ENCODE data around the gene SUPT5H.

SUPT5H gene

GRCh38 chr19:39403331-39404312, 41.8 kb upstream of the SUPT5H start:
- H3K4me3 ChIP-seq (ENCODE audit: extremely low read depth, insufficient read depth, low read length, poor library complexity, severe bottlenecking), result peak overlapping the region; percentile 39
- peaks cover 48% of the 10 kb centered on the region for H3K4me1 ChIP-seq (ENCODE audit: control insufficient read depth, insufficient read depth, low read length, poor library complexity, severe bottlenecking)
- peak overlapping the region; percentile 100 for H3K27ac ChIP-seq (ENCODE audit: low read depth, low read length, severe bottlenecking)
- H3K9me3 ChIP-seq (ENCODE audit: control insufficient read depth, low read length), result no peaks in the 10 kb centered on the region
- H3K36me3 ChIP-seq (ENCODE audit: control insufficient read depth, insufficient read depth, low read length), result peaks cover 19% of the 10 kb centered on the region
- 0 to 1% methylated on average over 21 to 39 of the region's 43 CpGs for WGBS, 2 experiments (ENCODE audit: insufficient coverage in 2 of 2)

DNA sequence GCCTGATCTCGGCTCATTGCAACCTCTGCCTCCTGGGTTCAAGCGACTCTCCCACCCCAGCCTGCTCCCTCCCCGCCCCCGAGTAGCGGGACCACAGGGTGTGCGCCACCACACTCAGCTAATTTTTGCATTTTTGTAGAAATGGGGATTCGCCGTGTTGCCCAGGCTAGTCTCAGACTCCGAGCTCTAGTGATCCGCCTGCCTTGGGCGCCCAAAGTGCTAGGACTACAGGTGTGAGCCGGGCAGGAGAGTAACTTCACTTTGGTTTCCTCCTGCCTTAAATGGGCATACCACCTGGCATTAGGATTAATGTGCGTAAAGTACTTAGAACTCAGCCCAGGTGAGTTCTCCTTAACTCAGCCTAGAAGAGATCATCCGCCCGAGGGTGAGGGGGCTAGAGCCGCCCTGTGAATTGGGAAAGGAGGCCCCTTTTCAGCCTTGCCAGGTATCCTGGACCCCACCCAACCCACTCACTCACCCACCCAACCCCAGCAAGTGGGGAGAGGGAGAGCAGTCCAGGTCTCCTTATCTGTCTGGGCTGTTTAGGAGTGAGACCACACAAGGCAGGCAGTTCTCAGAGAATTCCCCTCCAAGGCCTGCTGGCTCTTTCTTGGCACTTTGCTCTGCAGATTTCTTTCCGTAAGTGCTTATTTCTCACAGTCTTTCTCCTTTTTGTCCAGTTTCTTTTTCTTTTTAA, 40.0 kb upstream of the SUPT5H start:
- H3K4me3 ChIP-seq (ENCODE audit: extremely low read depth, insufficient read depth, low read length, poor library complexity, severe bottlenecking), result no peak overlapping the region
- no peaks in the 10 kb centered on the region for H3K9me3 ChIP-seq (ENCODE audit: control insufficient read depth, low read length)
- 95% methylated on average over 10 to 11 of the region's 17 CpGs for WGBS, 2 experiments (ENCODE audit: insufficient coverage in 2 of 2)
- peaks cover 60% of the 10 kb centered on the region for H3K4me1 ChIP-seq (ENCODE audit: control insufficient read depth, insufficient read depth, low read length, poor library complexity, severe bottlenecking)
- peaks cover 13% of the 10 kb centered on the region for H3K36me3 ChIP-seq (ENCODE audit: control insufficient read depth, insufficient read depth, low read length)
- H3K27ac ChIP-seq (ENCODE audit: low read depth, low read length, severe bottlenecking), result no peak overlapping the region

DNA sequence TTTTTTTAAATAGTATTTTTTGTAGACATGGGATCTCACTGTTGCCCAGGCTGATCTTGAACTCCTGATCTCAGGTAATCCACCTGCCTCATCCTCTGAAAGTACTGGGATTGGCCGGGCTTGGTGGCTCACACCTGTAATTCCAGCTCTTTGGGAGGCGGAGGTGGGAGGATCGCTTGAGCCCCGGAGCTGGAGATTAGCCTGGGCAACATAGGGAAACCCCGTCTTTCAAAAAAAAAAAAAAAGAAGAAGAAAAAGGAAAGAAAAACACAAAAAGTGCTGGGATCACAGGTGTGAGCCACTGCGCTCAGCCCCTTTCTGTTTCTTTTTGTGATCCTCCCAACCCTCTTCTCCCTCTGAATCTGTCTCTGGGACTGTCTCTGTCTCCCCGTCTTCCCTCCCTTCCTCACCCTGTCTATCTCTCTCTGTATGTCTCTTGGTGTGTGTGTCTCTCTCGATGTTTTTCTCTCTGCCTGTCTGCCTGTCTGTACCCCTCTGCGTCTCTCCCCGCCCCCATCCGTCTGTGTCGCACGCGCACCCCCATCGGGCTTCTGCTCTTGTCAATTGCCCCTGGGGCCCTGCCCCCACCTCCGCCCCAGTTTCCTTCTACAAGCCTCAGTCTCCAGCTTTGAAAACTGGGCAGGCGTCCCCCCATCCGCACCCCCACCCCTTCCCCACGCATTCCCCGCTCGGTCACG, 39.3 kb upstream of the SUPT5H start:
- H3K4me3 ChIP-seq (ENCODE audit: extremely low read depth, insufficient read depth, low read length, poor library complexity, severe bottlenecking), result peak overlapping the region; percentile 89
- WGBS, 2 experiments (ENCODE audit: insufficient coverage in 2 of 2), result 33 to 58% methylated on average over 8 to 12 of the region's 22 CpGs
- H3K27ac ChIP-seq (ENCODE audit: low read depth, low read length, severe bottlenecking), result no peak overlapping the region
- H3K4me1 ChIP-seq (ENCODE audit: control insufficient read depth, insufficient read depth, low read length, poor library complexity, severe bottlenecking), result peaks cover 61% of the 10 kb centered on the region
- H3K9me3 ChIP-seq (ENCODE audit: control insufficient read depth, low read length), result no peaks in the 10 kb centered on the region
- peaks cover 13% of the 10 kb centered on the region for H3K36me3 ChIP-seq (ENCODE audit: control insufficient read depth, insufficient read depth, low read length)

GRCh38 chr19:39406656-39407409, 38.5 kb upstream of the SUPT5H start, which contains the start of gene ZFP36:
ZFP36 (plus strand) TSS chr19:39406847; CDS start chr19:39406905, 58 bp downstream.
- Histone ChIP-seq H3K4me3 (ENCODE audit: extremely low read depth, insufficient read depth, low read length, poor library complexity, severe bottlenecking) (peak within 1 kb of the TSS; percentile 89), H3K9me3 (ENCODE audit: control insufficient read depth, low read length) (no peaks in the 10 kb centered on the region), H3K36me3 (ENCODE audit: control insufficient read depth, insufficient read depth, low read length) (peaks cover 13% of the 10 kb centered on the region), H3K4me1 (ENCODE audit: control insufficient read depth, insufficient read depth, low read length, poor library complexity, severe bottlenecking) (peaks cover 59% of the 10 kb centered on the region), H3K27ac (ENCODE audit: low read depth, low read length, severe bottlenecking) (no peak within 1 kb of the TSS)
- 0 to 1% methylated on average over 40 to 47 of the region's 56 CpGs for WGBS, 2 experiments (ENCODE audit: insufficient coverage in 2 of 2)

GRCh38 chr19:39407410-39407659, 38.0 kb upstream of the SUPT5H start:
- H3K9me3 ChIP-seq (ENCODE audit: control insufficient read depth, low read length), result no peaks in the 10 kb centered on the region
- H3K27ac ChIP-seq (ENCODE audit: low read depth, low read length, severe bottlenecking), result no peak overlapping the region
- peak overlapping the region; percentile 89 for H3K4me3 ChIP-seq (ENCODE audit: extremely low read depth, insufficient read depth, low read length, poor library complexity, severe bottlenecking)
- H3K4me1 ChIP-seq (ENCODE audit: control insufficient read depth, insufficient read depth, low read length, poor library complexity, severe bottlenecking), result peaks cover 54% of the 10 kb centered on the region
- H3K36me3 ChIP-seq (ENCODE audit: control insufficient read depth, insufficient read depth, low read length), result peaks cover 13% of the 10 kb centered on the region
- 17 to 18% methylated on average over 14 of the region's 14 CpGs for WGBS, 2 experiments (ENCODE audit: insufficient coverage in 2 of 2)

DNA sequence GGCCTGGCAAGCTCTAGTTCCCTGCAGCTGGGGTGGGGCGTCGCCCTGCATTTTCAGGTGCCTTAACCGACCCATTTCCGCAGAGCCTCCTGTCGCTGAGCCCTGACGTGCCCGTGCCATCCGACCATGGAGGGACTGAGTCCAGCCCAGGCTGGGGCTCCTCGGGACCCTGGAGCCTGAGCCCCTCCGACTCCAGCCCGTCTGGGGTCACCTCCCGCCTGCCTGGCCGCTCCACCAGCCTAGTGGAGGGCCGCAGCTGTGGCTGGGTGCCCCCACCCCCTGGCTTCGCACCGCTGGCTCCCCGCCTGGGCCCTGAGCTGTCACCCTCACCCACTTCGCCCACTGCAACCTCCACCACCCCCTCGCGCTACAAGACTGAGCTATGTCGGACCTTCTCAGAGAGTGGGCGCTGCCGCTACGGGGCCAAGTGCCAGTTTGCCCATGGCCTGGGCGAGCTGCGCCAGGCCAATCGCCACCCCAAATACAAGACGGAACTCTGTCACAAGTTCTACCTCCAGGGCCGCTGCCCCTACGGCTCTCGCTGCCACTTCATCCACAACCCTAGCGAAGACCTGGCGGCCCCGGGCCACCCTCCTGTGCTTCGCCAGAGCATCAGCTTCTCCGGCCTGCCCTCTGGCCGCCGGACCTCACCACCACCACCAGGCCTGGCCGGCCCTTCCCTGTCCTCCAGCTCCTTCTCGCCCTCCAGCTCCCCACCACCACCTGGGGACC, 37.6 kb upstream of the SUPT5H start:
- Histone ChIP-seq H3K27ac (ENCODE audit: low read depth, low read length, severe bottlenecking) (no peak overlapping the region), H3K4me3 (ENCODE audit: extremely low read depth, insufficient read depth, low read length, poor library complexity, severe bottlenecking) (peak overlapping the region; percentile 89), H3K36me3 (ENCODE audit: control insufficient read depth, insufficient read depth, low read length) (peaks cover 13% of the 10 kb centered on the region), H3K4me1 (ENCODE audit: control insufficient read depth, insufficient read depth, low read length, poor library complexity, severe bottlenecking) (peaks cover 51% of the 10 kb centered on the region), H3K9me3 (ENCODE audit: control insufficient read depth, low read length) (no peaks in the 10 kb centered on the region)
- 75 to 77% methylated on average over 28 to 40 of the region's 40 CpGs for WGBS, 2 experiments (ENCODE audit: insufficient coverage in 2 of 2)

GRCh38 chr19:39408392-39409207, 36.8 kb upstream of the SUPT5H start:
- 91 to 92% methylated on average over 15 to 16 of the region's 20 CpGs for WGBS, 2 experiments (ENCODE audit: insufficient coverage in 2 of 2)
- no peaks in the 10 kb centered on the region for H3K9me3 ChIP-seq (ENCODE audit: control insufficient read depth, low read length)
- H3K4me1 ChIP-seq (ENCODE audit: control insufficient read depth, insufficient read depth, low read length, poor library complexity, severe bottlenecking), result peaks cover 45% of the 10 kb centered on the region
- H3K4me3 ChIP-seq (ENCODE audit: extremely low read depth, insufficient read depth, low read length, poor library complexity, severe bottlenecking), result peak overlapping the region; percentile 89
- peak overlapping the region; percentile 29 for H3K27ac ChIP-seq (ENCODE audit: low read depth, low read length, severe bottlenecking)
- H3K36me3 ChIP-seq (ENCODE audit: control insufficient read depth, insufficient read depth, low read length), result peaks cover 13% of the 10 kb centered on the region

DNA sequence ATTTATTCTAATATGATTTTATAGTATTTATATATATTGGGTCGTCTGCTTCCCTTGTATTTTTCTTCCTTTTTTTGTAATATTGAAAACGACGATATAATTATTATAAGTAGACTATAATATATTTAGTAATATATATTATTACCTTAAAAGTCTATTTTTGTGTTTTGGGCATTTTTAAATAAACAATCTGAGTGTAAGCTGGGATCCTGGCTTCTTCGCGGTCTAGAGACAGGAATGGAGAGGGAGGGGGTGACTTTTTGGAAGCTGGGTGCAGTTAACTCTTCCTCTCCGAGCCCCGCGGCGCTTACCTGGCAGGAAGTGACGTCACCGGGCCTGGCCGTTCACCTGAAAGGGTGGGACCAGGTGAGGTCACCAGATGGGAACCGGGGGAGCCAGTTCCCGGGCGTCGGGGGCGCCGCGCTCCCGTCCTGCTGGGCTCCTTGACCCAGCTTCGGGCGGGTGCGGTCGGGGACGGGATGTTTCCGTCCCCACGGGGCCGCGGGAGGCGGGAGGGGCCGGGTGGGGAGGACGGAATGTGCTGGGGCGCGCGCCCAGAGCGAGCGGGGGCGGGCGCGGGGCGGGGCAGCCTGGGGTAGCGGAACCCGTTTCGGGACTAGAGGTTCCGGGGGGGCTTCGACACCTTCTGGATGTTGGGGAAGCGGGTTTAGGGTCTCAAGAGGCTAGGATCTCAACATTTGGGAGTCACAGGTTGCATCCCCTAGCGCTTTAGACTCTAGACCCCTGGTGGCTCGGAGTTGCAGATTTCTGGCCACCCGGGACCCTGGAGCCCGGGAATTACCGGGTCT, 36.0 kb upstream of the SUPT5H start:
- peak overlapping the region; percentile 87 for H3K27ac ChIP-seq (ENCODE audit: low read depth, low read length, severe bottlenecking)
- H3K36me3 ChIP-seq (ENCODE audit: control insufficient read depth, insufficient read depth, low read length), result peaks cover 14% of the 10 kb centered on the region
- no peaks in the 10 kb centered on the region for H3K9me3 ChIP-seq (ENCODE audit: control insufficient read depth, low read length)
- 1 to 3% methylated on average over 27 to 37 of the region's 52 CpGs for WGBS, 2 experiments (ENCODE audit: insufficient coverage in 2 of 2)
- H3K4me1 ChIP-seq (ENCODE audit: control insufficient read depth, insufficient read depth, low read length, poor library complexity, severe bottlenecking), result peaks cover 42% of the 10 kb centered on the region
- peak overlapping the region; percentile 89 for H3K4me3 ChIP-seq (ENCODE audit: extremely low read depth, insufficient read depth, low read length, poor library complexity, severe bottlenecking)
